ENCODE data around the gene MICAL2. TPM values are rescaled to one million over a fixed set of nuclear protein-coding genes. Genes with fewer than 3 reads are reported as not detected.

The MICAL2 gene
- total RNA-seq, 1 experiment from 2014 or later = 37.4 TPM

DNA sequence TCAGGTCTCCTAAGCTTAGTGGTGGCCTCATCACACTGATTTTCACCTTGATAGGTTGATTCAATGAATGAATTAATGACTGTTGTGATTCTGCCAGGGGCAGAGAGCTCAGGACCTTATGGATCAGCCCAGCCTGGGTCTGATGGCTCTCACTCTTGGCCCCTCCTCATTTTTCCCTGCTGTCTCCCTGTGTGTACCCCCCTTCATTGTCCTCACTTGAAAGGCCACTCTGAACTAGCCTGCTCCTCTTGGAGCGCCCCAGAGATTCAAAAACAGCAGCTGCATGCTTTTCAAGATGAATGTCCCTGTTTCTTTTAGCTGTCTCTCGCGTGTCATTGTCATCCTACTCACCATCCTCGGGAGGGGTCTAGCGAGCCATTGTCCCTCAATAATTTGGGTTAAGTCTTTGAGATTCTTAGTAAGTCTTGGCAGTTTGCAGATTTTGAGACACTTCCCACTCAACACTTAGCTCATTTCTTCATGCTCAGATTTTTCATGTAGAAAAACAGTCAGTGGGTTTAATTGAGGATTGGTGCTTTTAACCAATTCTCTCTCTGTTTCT is 42.5 kb upstream of the MICAL2 start:
- peak overlapping the region; percentile 72; the same call in 1 of the 2 replicates for H3K4me2 ChIP-seq (ENCODE audit: low read length)
- DNase-seq (ENCODE audit: low read depth, low spot score) = no peak
- intact Hi-C loops (cut with micrococcal nuclease) = no loop called here
- no peaks in the 10 kb centered on the region for H3K36me3 ChIP-seq (ENCODE audit: control insufficient read depth in 1 of 2, insufficient read depth in 2 of 2, low read length in 2 of 2)
- POLR2A ChIA-PET = interaction anchor here (0.7 to 5.3 kb wide), 3 partner anchors 10 to 19 kb away, joined by 4 to 43 read pairs (median 4); no protein-coding TSS in a partner anchor
- no peaks in the 10 kb centered on the region for H3K27me3 ChIP-seq (ENCODE audit: insufficient read depth, low read length)
- no peak for TF ChIP-seq ZFX (IDR thresholded peaks at IDR 0.05)
- no peak for TF ChIP-seq ZBTB33 (IDR thresholded peaks at IDR 0.05; ENCODE audit: extremely low read depth, insufficient replicate concordance, low read length)
- H3K4me3 ChIP-seq (replicated peaks in 1 of 2; ENCODE audit: low read depth in 1 of 2, low read length in 2 of 2) = no peak overlapping the region
- H3K27ac ChIP-seq (ENCODE audit: low read depth, low read length) = peak overlapping the region; percentile 82; the same call in 1 of the 2 replicates
- peaks cover 31 to 50% of the 10 kb centered on the region in 2 experiments for H3K4me1 ChIP-seq (ENCODE audit: control insufficient read depth in 1 of 2, insufficient read depth in 2 of 2, low read length in 2 of 2)
- H3K9me2 ChIP-seq (ENCODE audit: insufficient read depth) = no peaks in the 10 kb centered on the region
- RAD21 ChIA-PET (ENCODE audit: low non-redundant PET in 1 of 2, low total read pairs in 2 of 2, uncharacterized antibody in 2 of 2, unreplicated experiment in 2 of 2) = no interaction called here
- no peaks in the 10 kb centered on the region for H3K9me3 ChIP-seq (ENCODE audit: control insufficient read depth in 1 of 2, insufficient read depth in 1 of 2, low read depth in 1 of 2, low read length in 2 of 2)
- no peak overlapping the region for H3K9ac ChIP-seq (ENCODE audit: low read length)
- no peaks in the 10 kb centered on the region for H3K79me2 ChIP-seq (ENCODE audit: insufficient read depth, low read length)
- BruUV-seq (replicated peaks) = no TSS peak
- ATAC-seq = no peak
- H4K20me1 ChIP-seq (ENCODE audit: insufficient read depth) = no peaks in the 10 kb centered on the region
- H2AFZ ChIP-seq (ENCODE audit: low read depth, low read length, poor library complexity, severe bottlenecking) = no peak overlapping the region
- CTCF ChIA-PET = interaction anchor here (1.0 to 2.2 kb wide), 3 partner anchors 15 to 221 kb away, joined by 4 to 6 read pairs (median 4); no protein-coding TSS in a partner anchor

DNA sequence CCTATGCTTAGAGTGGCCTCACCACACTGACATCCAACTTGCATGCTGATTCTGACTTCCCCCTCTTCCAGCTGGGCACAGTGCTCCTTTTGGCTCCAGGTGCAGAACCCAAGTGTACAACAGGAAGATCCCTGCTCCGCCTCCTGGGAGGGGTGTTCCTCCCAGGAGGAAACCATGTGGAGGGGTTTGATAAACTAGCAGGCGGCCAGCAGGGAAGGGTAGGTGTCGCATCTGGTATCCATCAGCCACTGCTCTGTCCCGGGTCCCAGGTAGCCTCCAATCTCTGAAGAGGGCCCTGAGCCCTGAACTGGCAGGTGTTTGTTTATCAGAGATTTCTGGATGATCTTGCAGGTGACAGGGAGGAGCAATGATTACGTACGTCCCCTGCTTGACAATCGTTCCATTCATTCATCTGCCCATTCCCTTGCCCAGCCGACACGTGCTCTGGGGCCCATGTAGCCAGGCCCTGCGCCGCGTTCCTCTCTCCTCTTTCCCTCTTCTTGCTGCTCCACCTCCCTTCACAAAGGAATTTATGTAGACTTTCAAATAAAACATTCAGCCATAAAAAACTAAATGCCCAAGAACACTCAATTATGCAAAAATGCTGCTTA is 41.2 kb upstream of the MICAL2 start:
- Histone ChIP-seq H3K27ac (ENCODE audit: low read depth, low read length) (no peak overlapping the region), H3K4me1 (ENCODE audit: control insufficient read depth in 1 of 2, insufficient read depth in 2 of 2, low read length in 2 of 2) (peaks cover 31 to 43% of the 10 kb centered on the region in 2 experiments), H3K79me2 (ENCODE audit: insufficient read depth, low read length) (no peaks in the 10 kb centered on the region), H3K9me3 (ENCODE audit: control insufficient read depth in 1 of 2, insufficient read depth in 1 of 2, low read depth in 1 of 2, low read length in 2 of 2) (no peaks in the 10 kb centered on the region), H3K9me2 (ENCODE audit: insufficient read depth) (no peaks in the 10 kb centered on the region), H3K4me3 (replicated peaks in 1 of 2; ENCODE audit: low read depth in 1 of 2, low read length in 2 of 2) (no peak overlapping the region), H3K4me2 (ENCODE audit: low read length) (no peak overlapping the region), H3K36me3 (ENCODE audit: control insufficient read depth in 1 of 2, insufficient read depth in 2 of 2, low read length in 2 of 2) (no peaks in the 10 kb centered on the region), H4K20me1 (ENCODE audit: insufficient read depth) (no peaks in the 10 kb centered on the region), H2AFZ (ENCODE audit: low read depth, low read length, poor library complexity, severe bottlenecking) (no peak overlapping the region), H3K9ac (ENCODE audit: low read length) (no peak overlapping the region), H3K27me3 (ENCODE audit: insufficient read depth, low read length) (no peaks in the 10 kb centered on the region)
- RAD21 ChIA-PET (ENCODE audit: low non-redundant PET in 1 of 2, low total read pairs in 2 of 2, uncharacterized antibody in 2 of 2, unreplicated experiment in 2 of 2) = no interaction called here
- POLR2A ChIA-PET = interaction anchor here (5.3 kb wide), 1 partner anchor 17 kb away, joined by 43 read pairs; no protein-coding TSS in a partner anchor
- intact Hi-C loops (cut with micrococcal nuclease) = no loop called here
- CTCF ChIA-PET = no interaction called here
- no TSS peak for BruUV-seq (replicated peaks)
- ATAC-seq = no peak
- no peak for DNase-seq (ENCODE audit: low read depth, low spot score)
- TF ChIP-seq CBX3 (IDR thresholded peaks at IDR 0.05; ENCODE audit: low read depth) (no peak), ATF3 (IDR thresholded peaks at IDR 0.05) (no peak)

Measured in HCT116 (cell line).